Upper lobe of left lung (tissue), 4 donors: ENCODE data around the gene TXNIP.

Experiments
- CTCF ChIP-seq, 6 experiments: fragments of 450-650 bp in 4 of 6; fragments of 200-600 bp in 2 of 6; sonication (generic) in 2 of 6; IDR thresholded peaks; one replicate each; pipeline ENCODE4 v1.5.1; 2016 to 2019; ENCODE audit warnings: antibody characterized with exemption in 6 of 6
- POLR2A ChIP-seq, 4 donors: fragments of 450-650 bp; IDR thresholded peaks; one replicate each; pipeline ENCODE4 v1.5.1; 2016 to 2017; ENCODE audit warnings: antibody characterized with exemption in 4 of 4, mild to moderate bottlenecking in 2 of 4
- POLR2AphosphoS5 ChIP-seq, 2 donors: sonication (generic); formaldehyde crosslinking; IDR thresholded peaks; one replicate each; pipeline ENCODE4 v1.5.1; 2017; ENCODE audit warnings: antibody characterized with exemption in 2 of 2

- peak; percentile 51 to 84 (median 66) for TF ChIP-seq CTCF (IDR thresholded peaks at IDR 0.05)
- no peak for TF ChIP-seq POLR2A (IDR thresholded peaks at IDR 0.05)
- peak in 1 of 2 donors; percentile 47 for TF ChIP-seq POLR2AphosphoS5 (IDR thresholded peaks at IDR 0.05)
These were observed 16.6 kb upstream of the TXNIP start for GRCh38 chr1:146012703-146013558.
